Activated naive CD8-positive, alpha-beta T cell (primary cell): ENCODE results near the gene SEPTIN5.
A peak's percentile ranks its signal among the peaks of the same experiment; 100 is the strongest.

Experiments used
- H3K27ac Mint-ChIP-seq: one replicate; pipeline ENCODE4 v1.8.0; 2021; ENCODE audit warnings: mixed read lengths
- H3K27me3 Mint-ChIP-seq: one replicate; pipeline ENCODE4 v1.8.0; 2021; ENCODE audit warnings: mixed read lengths
- H3K36me3 Mint-ChIP-seq: one replicate; pipeline ENCODE4 v1.8.0; 2021; ENCODE audit warnings: mixed read lengths
- H3K4me1 Mint-ChIP-seq: one replicate; pipeline ENCODE4 v1.8.0; 2021; ENCODE audit warnings: low read depth, mixed read lengths
- H3K4me3 Mint-ChIP-seq: one replicate; pipeline ENCODE4 v1.8.0; 2021; ENCODE audit warnings: mild to moderate bottlenecking, mixed read lengths
- H3K9me3 Mint-ChIP-seq: one replicate; pipeline ENCODE4 v1.8.0; 2021; ENCODE audit warnings: low read depth, mixed read lengths

Gene SEPTIN5

DNA sequence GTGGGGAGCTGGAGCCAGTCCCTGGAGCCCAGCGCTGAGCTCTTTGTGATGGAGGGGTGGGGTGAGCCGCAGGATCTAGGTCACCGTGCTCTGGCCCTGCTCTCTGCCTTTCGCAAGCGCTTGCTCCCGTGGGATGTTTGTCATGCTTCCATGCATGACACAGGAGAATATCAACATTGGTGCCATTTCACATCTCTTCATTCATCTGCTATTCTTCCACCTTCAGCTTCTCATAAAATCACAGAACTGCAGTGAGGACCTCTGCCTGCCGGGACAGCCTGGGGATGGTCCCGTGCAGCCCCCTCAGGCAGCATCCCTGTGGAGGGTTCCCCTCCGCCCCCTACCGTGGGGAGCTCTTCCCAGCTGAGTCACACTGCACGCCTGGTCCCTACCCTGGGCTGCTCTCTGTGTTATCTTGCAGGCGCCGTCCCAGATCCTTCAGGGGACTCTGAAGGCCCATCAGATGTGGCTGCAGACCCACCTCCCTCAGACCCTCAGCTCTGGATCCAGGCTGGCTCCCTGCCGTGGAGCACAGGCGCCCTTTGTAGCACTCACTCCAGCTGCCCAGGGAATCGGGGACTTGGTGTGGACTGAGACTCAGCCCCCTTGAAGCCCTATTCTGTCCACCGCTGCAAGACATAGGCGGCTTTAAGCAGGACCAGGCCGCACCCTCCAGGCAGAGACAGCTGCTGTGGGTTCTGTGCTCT, 5.1 kb upstream of the SEPTIN5 start:
- Mint-ChIP-seq H3K27ac (no peak overlapping the region), H3K36me3 (no peaks in the 10 kb centered on the region), H3K4me1 (peaks cover 2% of the 10 kb centered on the region), H3K4me3 (no peak overlapping the region), H3K27me3 (peaks cover 5% of the 10 kb centered on the region), H3K9me3 (no peaks in the 10 kb centered on the region)

DNA sequence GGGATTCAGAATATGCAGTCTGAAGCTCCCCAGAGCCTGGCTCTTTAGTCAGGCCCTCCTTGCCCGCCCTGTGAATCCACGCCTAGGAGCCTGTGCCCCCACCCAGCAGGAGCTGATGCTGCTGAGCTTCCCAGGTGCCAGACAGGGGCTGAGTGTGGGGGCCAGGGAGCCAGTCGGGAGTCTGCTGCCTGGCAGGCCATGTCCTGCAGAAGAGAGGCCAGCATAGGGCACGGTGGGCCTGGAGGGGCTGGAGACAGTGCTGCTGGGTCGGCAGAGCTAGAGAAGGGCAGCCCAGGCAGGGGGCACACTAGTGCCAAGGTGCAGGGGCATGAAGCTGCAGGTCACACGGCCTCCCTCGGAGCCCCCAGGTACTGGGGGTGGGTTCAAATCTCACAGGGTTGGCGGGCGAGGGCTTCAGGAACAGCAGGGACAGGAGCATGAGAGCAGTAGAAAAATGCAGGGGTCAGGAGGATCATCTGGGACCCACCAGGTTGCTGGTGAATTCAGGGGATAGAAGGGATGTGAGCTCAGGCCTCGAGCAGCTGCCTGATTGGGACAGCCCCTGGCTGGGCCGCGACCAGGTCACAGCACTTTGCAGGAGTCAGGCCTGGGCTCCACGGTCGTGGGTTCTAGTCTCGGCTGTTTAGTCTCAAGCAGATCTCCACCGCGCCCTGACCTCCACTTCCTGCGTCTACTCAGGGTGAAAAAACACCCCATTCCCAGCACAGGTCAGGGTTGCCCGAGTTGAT, 4.1 kb upstream of the SEPTIN5 start:
- Mint-ChIP-seq H3K27me3 (peaks cover 5% of the 10 kb centered on the region), H3K27ac (no peak overlapping the region)

DNA sequence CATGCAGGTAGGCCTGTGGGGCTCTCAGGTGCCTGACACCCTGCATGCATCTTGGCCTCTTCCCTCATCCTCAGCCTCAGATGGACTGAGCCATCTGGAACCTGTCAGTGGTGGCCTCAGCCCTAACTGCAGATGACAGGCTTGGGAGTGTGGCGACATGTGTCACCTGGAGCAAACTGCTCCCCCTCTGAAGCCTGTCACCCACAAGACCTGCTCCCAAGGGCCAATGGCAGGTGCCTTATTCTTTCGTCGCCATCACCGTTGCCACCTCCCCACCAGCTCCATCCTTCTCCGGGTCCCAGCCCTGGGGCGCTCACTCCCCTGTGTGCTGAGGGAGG, 3.6 kb upstream of the SEPTIN5 start:
- H3K4me3 Mint-ChIP-seq = no peak overlapping the region
- no peak overlapping the region for H3K27ac Mint-ChIP-seq
- H3K4me1 Mint-ChIP-seq = peaks cover 2% of the 10 kb centered on the region
- no peaks in the 10 kb centered on the region for H3K36me3 Mint-ChIP-seq
- no peaks in the 10 kb centered on the region for H3K9me3 Mint-ChIP-seq
- peaks cover 5% of the 10 kb centered on the region for H3K27me3 Mint-ChIP-seq

More for the DNA sequence above, 4.1 kb upstream of the SEPTIN5 start:
- H3K4me3 Mint-ChIP-seq = no peak overlapping the region
- peaks cover 2% of the 10 kb centered on the region for H3K4me1 Mint-ChIP-seq
- no peaks in the 10 kb centered on the region for H3K36me3 Mint-ChIP-seq
- H3K9me3 Mint-ChIP-seq = no peaks in the 10 kb centered on the region

DNA sequence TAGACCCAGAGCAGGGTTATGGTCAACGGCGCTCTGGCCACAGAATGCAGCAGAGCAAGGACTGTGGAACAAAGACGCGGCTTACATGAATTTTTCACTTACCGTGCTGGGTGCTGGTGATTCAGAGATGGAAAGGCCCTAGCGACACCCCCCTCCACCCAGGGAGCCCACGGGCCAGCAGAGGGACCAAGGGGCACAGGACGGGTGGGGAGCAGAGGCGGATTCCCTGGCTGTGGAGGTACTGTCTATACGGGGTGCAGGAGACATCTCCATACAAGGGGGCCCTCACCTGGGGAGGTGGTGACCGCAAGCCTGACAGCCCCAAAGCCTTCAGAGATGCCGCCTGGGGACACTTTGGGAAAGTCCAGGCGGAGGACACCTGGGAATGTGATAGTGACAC, 1.1 kb upstream of the SEPTIN5 start:
- peaks cover 5% of the 10 kb centered on the region for H3K27me3 Mint-ChIP-seq
- peak overlapping the region; percentile 82 for H3K4me3 Mint-ChIP-seq

DNA sequence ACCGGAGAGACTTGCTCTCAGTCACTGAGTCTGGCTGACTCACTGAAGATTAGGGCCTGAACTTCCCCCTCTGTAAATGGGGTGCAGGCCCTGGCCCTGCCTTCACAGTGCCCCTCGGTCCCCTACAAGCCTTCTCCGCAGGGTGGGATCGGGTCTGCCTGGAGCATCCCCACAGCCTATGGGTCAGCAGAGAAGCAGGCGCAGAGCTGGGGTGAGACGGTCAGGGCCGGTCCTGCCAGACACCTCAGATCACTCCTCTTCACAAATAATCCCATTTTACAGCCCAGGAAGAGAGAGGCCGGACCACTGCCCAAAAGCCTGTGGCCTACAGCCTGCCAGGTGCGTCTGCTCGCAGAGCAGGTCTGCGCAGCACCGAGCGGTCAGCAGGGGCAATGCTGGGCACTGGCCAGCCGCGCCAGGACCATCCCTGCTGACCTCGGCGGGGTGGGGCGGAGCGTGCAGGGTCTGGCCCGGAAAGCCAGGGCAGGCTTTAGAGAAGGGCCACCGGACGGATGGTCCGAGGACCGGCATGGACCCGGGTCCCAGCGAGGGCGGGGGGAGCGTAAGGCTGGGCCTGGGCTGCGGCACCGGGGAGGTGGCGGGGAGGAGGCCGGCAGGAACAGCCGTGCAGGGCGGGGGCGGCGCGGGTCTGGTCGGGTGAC, 522 bp upstream of the SEPTIN5 start:
- Mint-ChIP-seq H3K27ac (no peak overlapping the region), H3K9me3 (no peaks in the 10 kb centered on the region), H3K4me3 (peak overlapping the region; percentile 82), H3K36me3 (no peaks in the 10 kb centered on the region), H3K4me1 (peaks cover 5% of the 10 kb centered on the region), H3K27me3 (peaks cover 5% of the 10 kb centered on the region)

More for the DNA sequence above, 1.1 kb upstream of the SEPTIN5 start:
- Mint-ChIP-seq H3K27ac (no peak overlapping the region), H3K4me1 (peaks cover 5% of the 10 kb centered on the region), H3K36me3 (no peaks in the 10 kb centered on the region), H3K9me3 (no peaks in the 10 kb centered on the region)

DNA sequence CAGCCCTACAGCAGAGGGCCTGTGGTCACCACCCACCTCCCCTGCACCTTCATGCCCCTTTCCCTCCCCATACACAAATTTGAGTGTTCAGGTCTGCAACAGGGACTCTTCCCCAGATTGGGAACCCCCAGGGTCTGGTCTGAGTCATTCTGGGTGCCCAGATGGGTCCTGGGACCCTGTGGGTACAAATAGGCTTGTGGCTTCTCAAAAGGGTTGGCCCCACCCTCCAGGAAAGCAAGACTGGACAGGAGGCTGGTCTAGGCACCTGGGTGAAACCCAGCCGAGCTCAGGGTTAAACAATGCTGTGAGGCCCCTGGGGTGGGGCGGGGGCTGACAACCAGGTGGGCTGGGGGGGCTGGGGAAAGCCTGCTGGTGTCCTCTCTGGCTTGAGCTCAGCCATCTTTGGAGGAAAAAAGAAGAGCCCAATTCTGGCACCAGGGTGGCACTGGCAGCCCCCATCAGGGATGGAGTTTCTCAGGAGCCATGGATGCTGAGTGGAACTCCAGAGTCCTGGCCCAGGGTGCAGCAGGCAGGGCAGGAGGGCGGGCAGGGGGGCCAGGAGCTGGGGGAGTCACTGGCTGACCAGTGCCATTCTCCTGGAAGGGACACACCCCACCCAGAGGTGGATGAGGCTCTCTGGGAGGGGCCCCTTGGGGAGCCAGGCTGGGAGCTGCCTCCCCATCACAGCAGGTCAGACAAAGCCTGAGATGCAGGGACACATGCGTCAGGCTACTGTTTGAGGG, 1.1 kb downstream of the SEPTIN5 start:
- Mint-ChIP-seq H3K4me3 (peak overlapping the region; percentile 72), H3K27me3 (peaks cover 6% of the 10 kb centered on the region), H3K27ac (no peak overlapping the region), H3K36me3 (peaks cover 1% of the 10 kb centered on the region), H3K9me3 (no peaks in the 10 kb centered on the region), H3K4me1 (peaks cover 8% of the 10 kb centered on the region)

DNA sequence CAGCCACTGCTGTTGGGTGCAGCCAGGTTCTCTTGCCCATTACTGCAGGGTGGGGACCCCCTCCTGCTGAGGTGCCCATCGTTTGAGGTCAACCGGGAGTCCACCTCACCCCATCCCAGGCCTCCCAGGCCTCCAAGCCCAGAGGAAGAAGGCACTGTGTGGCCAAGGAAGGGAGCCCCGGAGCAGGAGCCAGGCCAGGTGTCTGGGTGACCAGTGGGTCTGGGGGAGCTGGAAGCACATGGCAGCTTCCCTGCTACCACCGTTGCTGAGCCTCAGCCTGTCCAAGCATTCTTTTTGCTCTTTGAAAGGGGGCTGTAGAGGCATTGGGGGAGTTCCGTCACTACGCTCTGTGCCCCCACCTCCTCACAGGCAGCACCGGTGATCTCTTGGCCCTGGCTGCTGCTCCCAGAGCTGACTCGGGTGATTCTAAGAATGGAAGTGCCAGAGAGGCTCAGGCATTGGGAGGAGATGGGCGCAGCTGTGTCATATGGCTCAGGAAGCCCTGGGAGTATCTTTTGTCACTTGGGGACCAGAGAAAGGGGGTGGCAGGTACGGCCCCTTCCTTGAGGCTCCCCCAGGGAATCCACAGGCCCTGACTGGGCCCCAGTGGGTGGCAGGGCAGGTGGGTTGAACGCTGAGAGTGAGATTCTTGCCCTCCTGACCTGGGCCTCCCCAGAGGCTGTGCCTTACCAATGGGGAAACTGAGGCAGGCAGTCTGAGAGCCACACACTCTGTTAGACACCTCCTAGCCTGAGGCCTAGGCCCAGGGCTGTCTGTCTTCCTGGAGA, 1.9 kb downstream of the SEPTIN5 start:
- H3K4me3 Mint-ChIP-seq = peak overlapping the region; percentile 17
- no peak overlapping the region for H3K27ac Mint-ChIP-seq
- H3K36me3 Mint-ChIP-seq = peaks cover 2% of the 10 kb centered on the region
- H3K4me1 Mint-ChIP-seq = peaks cover 8% of the 10 kb centered on the region
- no peaks in the 10 kb centered on the region for H3K9me3 Mint-ChIP-seq
- H3K27me3 Mint-ChIP-seq = peaks cover 10% of the 10 kb centered on the region

DNA sequence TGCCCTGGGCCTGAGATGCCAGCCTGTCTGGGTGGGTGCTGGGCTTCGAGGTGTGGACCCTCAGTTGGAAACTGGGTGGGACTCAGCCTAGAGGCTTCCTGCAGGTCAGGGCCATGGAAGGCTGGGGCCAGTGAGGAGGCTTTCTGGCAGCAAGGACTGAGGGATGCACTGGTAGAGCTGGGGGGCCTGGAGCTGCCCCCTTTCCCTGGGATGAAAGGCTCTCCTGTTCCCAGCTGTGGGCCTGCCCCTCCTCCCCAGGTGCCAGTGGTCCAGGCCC, 2.5 kb downstream of the SEPTIN5 start:
- Mint-ChIP-seq H3K36me3 (peaks cover 2% of the 10 kb centered on the region), H3K4me3 (peak overlapping the region; percentile 17), H3K27me3 (peaks cover 10% of the 10 kb centered on the region)

DNA sequence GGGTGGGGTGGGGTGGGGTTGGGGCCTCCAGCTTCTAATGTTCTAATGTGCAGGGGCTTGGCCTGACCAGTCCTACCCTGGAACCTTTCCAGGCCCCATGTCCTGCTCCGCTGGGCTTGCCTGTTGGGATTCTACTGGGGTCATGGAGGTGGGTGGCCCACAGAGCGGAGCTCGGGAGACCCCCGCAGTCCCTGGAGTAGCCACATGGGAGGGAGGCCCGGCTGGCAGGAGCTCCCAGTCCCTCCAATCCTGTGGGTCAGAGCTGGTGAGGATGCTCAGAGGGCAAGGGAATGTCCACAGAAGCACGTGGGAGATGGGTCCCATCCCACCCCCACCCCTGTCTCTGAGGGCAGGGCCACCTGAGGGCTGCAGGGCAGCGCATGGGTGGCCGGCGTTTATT, 2.9 kb downstream of the SEPTIN5 start:
- Mint-ChIP-seq H3K4me3 (no peak overlapping the region), H3K9me3 (no peaks in the 10 kb centered on the region), H3K27me3 (peaks cover 10% of the 10 kb centered on the region), H3K4me1 (peaks cover 8% of the 10 kb centered on the region), H3K36me3 (peaks cover 2% of the 10 kb centered on the region), H3K27ac (no peak overlapping the region)

More for the DNA sequence above, 2.5 kb downstream of the SEPTIN5 start:
- Mint-ChIP-seq H3K27ac (no peak overlapping the region), H3K9me3 (no peaks in the 10 kb centered on the region), H3K4me1 (peaks cover 8% of the 10 kb centered on the region)

DNA sequence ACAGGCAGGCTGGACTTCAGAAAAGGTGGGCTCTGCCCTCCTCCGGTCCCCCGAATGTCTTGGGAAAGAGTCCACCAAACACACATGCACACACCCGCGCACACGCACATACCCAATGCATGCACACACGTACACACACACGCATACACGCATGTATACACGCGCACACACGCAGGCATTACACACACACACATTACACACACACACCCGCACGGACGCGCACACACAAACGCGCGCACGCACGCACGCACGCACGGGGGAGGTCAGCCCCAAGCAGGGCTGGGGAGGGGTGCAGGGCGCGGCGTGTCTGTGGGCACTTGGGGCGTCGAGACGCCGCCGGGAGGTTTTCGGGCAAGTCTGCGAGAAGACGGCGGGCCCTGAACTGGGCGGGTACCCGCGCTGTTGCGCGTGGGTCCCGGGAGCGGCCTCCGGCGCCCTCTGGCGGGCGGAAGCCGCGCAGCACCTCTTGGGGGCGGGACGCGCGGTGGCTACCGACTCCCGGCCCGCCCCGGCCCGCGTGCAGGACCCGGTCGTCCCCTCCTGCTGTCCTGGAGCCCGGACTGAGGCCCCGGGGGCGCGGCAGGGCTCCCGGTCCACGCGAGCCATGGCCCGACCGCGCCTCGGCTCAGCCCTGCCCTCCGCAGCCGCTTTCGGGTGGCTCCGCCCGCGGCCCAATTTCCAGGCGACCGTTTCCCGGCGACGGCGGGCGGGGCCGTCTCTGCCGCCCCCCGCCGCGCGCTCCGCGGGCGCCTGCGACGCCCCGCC, 3.6 kb downstream of the SEPTIN5 start:
- Mint-ChIP-seq H3K36me3 (peaks cover 2% of the 10 kb centered on the region), H3K9me3 (no peaks in the 10 kb centered on the region), H3K4me1 (peaks cover 8% of the 10 kb centered on the region), H3K27me3 (peaks cover 10% of the 10 kb centered on the region), H3K27ac (no peak overlapping the region), H3K4me3 (peak overlapping the region; percentile 84)

DNA sequence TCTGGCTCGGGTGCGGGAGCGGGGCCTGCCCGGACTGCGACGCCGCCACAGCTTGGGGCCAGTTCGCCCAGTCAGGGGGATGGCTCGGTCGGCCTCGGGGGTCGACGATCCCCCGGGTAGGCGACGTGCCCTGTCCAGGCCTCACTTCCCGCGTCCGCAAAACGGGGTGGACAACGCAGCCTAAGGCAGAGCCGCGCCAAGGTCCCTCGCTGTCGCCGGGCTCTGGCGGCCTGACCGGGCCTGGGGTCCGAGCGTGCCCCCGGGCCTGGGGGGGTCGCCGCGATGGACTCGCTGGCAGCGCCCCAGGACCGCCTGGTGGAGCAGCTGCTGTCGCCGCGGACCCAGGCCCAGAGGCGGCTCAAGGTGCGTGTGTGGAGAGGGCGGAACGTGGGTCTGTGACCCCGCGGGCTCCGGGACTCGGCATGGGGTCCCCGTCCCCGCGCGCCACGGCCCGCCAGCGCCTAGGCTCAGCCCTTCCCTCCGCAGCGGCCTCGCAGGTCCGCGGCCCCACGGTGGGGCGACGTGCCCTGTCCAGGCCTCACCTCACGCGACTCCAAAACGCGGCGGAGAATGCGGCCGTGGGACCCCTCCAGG, 4.2 kb downstream of the SEPTIN5 start:
- H3K4me3 Mint-ChIP-seq = no peak overlapping the region

DNA sequence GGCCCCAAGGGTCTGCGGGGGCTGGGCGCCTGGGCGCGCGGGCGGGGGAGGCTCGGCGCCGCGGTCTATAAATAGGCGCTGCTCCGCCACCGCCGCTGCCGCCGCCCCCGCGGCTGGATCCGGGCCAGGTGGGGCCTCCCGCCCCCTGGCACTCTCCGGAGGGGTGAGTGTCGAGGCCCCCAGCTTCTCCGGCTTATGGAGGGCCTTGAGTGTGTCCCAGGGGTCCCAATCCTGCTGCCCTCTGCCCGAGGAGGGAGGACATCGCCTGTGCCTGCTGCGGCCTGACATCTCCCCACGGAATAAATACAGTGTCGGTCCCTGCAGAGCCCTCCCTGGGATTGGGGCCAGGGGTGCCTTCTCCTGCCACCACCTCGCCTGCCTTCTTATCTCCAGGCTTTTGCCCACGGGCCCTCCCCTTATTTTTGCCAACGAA, 4.8 kb downstream of the SEPTIN5 start:
- Mint-ChIP-seq H3K27ac (peak overlapping the region; percentile 16), H3K4me1 (peaks cover 8% of the 10 kb centered on the region), H3K4me3 (peak overlapping the region; percentile 75), H3K36me3 (peaks cover 2% of the 10 kb centered on the region), H3K9me3 (no peaks in the 10 kb centered on the region), H3K27me3 (peaks cover 6% of the 10 kb centered on the region)

More for the DNA sequence above, 4.2 kb downstream of the SEPTIN5 start:
- H3K27ac Mint-ChIP-seq = no peak overlapping the region
- H3K27me3 Mint-ChIP-seq = peaks cover 8% of the 10 kb centered on the region
- peaks cover 10% of the 10 kb centered on the region for H3K4me1 Mint-ChIP-seq
- peaks cover 2% of the 10 kb centered on the region for H3K36me3 Mint-ChIP-seq
- H3K9me3 Mint-ChIP-seq = no peaks in the 10 kb centered on the region

DNA sequence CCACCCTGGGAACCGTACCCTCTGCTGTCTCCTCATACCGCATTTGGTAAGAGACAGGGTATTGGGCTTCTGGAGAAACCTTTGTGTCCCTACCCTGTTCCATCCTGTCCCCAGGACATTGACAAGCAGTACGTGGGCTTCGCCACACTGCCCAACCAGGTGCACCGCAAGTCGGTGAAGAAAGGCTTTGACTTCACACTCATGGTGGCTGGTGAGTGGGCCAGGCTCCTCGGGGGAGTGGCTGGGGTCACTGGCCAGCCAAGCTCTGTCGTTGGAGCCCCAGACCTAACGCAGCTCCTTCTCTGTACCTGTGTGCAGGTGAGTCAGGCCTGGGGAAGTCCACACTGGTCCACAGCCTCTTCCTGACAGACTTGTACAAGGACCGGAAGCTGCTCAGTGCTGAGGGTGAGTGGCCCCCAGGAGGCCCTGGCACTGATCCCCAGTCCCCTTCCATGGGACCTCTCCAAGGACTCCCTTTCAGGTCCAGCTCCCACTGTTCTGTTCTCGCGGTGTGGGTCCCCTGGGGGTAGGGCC, 5.3 kb downstream of the SEPTIN5 start:
- Mint-ChIP-seq H3K9me3 (no peaks in the 10 kb centered on the region), H3K4me3 (peak overlapping the region; percentile 75), H3K27me3 (peaks cover 7% of the 10 kb centered on the region), H3K4me1 (peaks cover 10% of the 10 kb centered on the region), H3K36me3 (peaks cover 2% of the 10 kb centered on the region), H3K27ac (peak overlapping the region; percentile 16)
